ENCODE data around the gene HAO1. TPM values are rescaled to one million over a fixed set of nuclear protein-coding genes. Genes with fewer than 3 reads are reported as not detected.
A peak's percentile ranks its signal among the peaks of the same experiment; 100 is the strongest.

The HAO1 gene
- total and polyA plus RNA-seq, 9 of the 15 experiments (the other 6 are each of a cell fraction or from before 2014, with no cell fraction given): not detected

GRCh38 chr20:7866285-7866684 is 74.0 kb downstream of the HAO1 start (continued):
- TF ChIP-seq ZFP36 (IDR thresholded peaks at IDR 0.05; ENCODE audit: low read depth, low read length, partially characterized antibody): no peak
- TF ChIP-seq GATAD2B (IDR thresholded peaks at IDR 0.05; ENCODE audit: borderline replicate concordance): no peak
- TF ChIP-seq, protein P1, sequence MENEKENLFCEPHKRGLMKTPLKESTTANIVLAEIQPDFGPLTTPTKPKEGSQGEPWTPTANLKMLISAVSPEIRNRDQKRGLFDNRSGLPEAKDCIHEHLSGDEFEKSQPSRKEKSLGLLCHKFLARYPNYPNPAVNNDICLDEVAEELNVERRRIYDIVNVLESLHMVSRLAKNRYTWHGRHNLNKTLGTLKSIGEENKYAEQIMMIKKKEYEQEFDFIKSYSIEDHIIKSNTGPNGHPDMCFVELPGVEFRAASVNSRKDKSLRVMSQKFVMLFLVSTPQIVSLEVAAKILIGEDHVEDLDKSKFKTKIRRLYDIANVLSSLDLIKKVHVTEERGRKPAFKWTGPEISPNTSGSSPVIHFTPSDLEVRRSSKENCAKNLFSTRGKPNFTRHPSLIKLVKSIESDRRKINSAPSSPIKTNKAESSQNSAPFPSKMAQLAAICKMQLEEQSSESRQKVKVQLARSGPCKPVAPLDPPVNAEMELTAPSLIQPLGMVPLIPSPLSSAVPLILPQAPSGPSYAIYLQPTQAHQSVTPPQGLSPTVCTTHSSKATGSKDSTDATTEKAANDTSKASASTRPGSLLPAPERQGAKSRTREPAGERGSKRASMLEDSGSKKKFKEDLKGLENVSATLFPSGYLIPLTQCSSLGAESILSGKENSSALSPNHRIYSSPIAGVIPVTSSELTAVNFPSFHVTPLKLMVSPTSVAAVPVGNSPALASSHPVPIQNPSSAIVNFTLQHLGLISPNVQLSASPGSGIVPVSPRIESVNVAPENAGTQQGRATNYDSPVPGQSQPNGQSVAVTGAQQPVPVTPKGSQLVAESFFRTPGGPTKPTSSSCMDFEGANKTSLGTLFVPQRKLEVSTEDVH (IDR thresholded peaks at IDR 0.05; ENCODE audit: low read depth, partially characterized antibody): no peak

GRCh38 chr20:7859356-7859802 is 80.9 kb downstream of the HAO1 start:
- Histone ChIP-seq H3K9me1 (ENCODE audit: control insufficient read depth, insufficient read depth, low read length) (no peaks in the 10 kb centered on the region), H3K9me3 (replicated peaks; ENCODE audit: control insufficient read depth, insufficient read depth, low read depth, low read length) (no peaks in the 10 kb centered on the region), H4K20me1 (replicated peaks; ENCODE audit: control insufficient read depth, insufficient read depth, low read length) (no peaks in the 10 kb centered on the region), H3K4me1 (replicated peaks in 1 of 2; ENCODE audit: control insufficient read depth in 2 of 2, insufficient read depth in 2 of 2, low read length in 2 of 2) (no peaks in the 10 kb centered on the region), H3K36me3 (ENCODE audit: control insufficient read depth, insufficient read depth, low read length) (no peaks in the 10 kb centered on the region), H3K9ac (ENCODE audit: insufficient read depth in 1 of 2, low read depth in 2 of 2, low read length in 2 of 2) (no peak overlapping the region), H3K27ac (ENCODE audit: extremely low read depth, low read depth, low read length) (no peak overlapping the region), H3K27me3 (ENCODE audit: control insufficient read depth in 2 of 2, insufficient read depth in 2 of 2, low read length in 2 of 2) (no peaks in the 10 kb centered on the region), H3K79me2 (ENCODE audit: control insufficient read depth, insufficient read depth, low read length) (no peaks in the 10 kb centered on the region), H2AFZ (ENCODE audit: low read depth, low read length) (no peak overlapping the region), H3K4me2 (ENCODE audit: insufficient read depth, low read length) (no peak overlapping the region), H3K4me3 (no peak overlapping the region)
- WGBS (ENCODE audit: insufficient coverage, low coverage, missing lambda C conversion rate): 0% methylated on average over 3 of the region's 3 CpGs
- intact Hi-C loops (cut with micrococcal nuclease): no loop called here
- POLR2A ChIA-PET: no interaction called here
- no TSS peak for BruUV-seq (replicated peaks)
- DNase-seq (ENCODE audit: extremely low read depth in 1 of 4, low spot score in 3 of 4) (peak in 3 of 4 experiments; percentile 4 to 6 (median 5)), ATAC-seq (no peak), FAIRE-seq (no peak)
- CTCF ChIA-PET (ENCODE audit: low intra/inter-chr PET ratio): no interaction called here
- in situ Hi-C loops (cut with MboI): no loop called here
- TF ChIP-seq BRD4 (IDR thresholded peaks at IDR 0.05) (no peak), ZNF584 (CRISPR knock-in tag; IDR thresholded peaks at IDR 0.05; ENCODE audit: low read depth) (no peak), NCOA6 (IDR thresholded peaks at IDR 0.05) (no peak), ZNF512 (tag; IDR thresholded peaks at IDR 0.05) (peak; percentile 55; the same call in 1 of the 2 replicates), RAD21 (CRISPR knock-in tag; conservative IDR thresholded peaks at IDR 0.05 in 1 of 2, IDR thresholded peaks at IDR 0.05 in 1 of 2) (peak; percentile 45 to 60), GATAD2B (IDR thresholded peaks at IDR 0.05; ENCODE audit: borderline replicate concordance) (no peak), RNF2 (IDR thresholded peaks at IDR 0.05) (no peak), PHB (CRISPR knock-in tag; IDR thresholded peaks at IDR 0.05) (no peak), FOXK2 (conservative IDR thresholded peaks at IDR 0.05 in 1 of 2, IDR thresholded peaks at IDR 0.05 in 1 of 2; ENCODE audit: low read depth in 2 of 2) (no peak), RBM22 (IDR thresholded peaks at IDR 0.05; ENCODE audit: low read depth, low read length, poor library complexity, severe bottlenecking) (no peak), GTF2A2 (tag; IDR thresholded peaks at IDR 0.05) (no peak), POLR2H (tag; IDR thresholded peaks at IDR 0.05; ENCODE audit: low read depth) (no peak), FOS (IDR thresholded peaks at IDR 0.05; ENCODE audit: extremely low read depth, insufficient read length) (no peak)
- TF ChIP-seq, protein P2, sequence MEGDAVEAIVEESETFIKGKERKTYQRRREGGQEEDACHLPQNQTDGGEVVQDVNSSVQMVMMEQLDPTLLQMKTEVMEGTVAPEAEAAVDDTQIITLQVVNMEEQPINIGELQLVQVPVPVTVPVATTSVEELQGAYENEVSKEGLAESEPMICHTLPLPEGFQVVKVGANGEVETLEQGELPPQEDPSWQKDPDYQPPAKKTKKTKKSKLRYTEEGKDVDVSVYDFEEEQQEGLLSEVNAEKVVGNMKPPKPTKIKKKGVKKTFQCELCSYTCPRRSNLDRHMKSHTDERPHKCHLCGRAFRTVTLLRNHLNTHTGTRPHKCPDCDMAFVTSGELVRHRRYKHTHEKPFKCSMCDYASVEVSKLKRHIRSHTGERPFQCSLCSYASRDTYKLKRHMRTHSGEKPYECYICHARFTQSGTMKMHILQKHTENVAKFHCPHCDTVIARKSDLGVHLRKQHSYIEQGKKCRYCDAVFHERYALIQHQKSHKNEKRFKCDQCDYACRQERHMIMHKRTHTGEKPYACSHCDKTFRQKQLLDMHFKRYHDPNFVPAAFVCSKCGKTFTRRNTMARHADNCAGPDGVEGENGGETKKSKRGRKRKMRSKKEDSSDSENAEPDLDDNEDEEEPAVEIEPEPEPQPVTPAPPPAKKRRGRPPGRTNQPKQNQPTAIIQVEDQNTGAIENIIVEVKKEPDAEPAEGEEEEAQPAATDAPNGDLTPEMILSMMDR (IDR thresholded peaks at IDR 0.05 in 2 of 3, conservative IDR thresholded peaks at IDR 0.05 in 1 of 3; ENCODE audit: insufficient read depth in 2 of 3, low read depth in 1 of 3, low read length in 3 of 3): peak in 2 of 3 experiments; percentile 9 to 24; a peak in 2 of 6 replicates

Measured in K562 (cell line).